ENCODE results near the gene NCAPH2.

GRCh38 chr22:50569896-50570535 lies 62.0 kb downstream of the NCAPH2 start:
- TF ChIP-seq POLR2AphosphoS5 (IDR thresholded peaks at IDR 0.05; ENCODE audit: borderline replicate concordance, low read depth, low read length) = no peak
- TF ChIP-seq EZH2 (IDR thresholded peaks at IDR 0.05) = no peak
- no peak for TF ChIP-seq FOXP2 (optimal IDR thresholded peaks at IDR 0.05; ENCODE audit: control extremely low read depth, extremely low read length, insufficient read depth)

Data from SK-N-MC (cell line).